ENCODE data around the gene PRKN.

Gene PRKN

GRCh38 chr6:162217811-162218493 is 509.6 kb downstream of the PRKN start:
- TF ChIP-seq EZH2phosphoT487 (IDR thresholded peaks at IDR 0.05; ENCODE audit: low read depth) (no peak), CTCF (IDR thresholded peaks at IDR 0.05; ENCODE audit: low read depth, low read length) (no peak)
- no peaks in the 10 kb centered on the region for H4K20me1 ChIP-seq (ENCODE audit: insufficient read depth, low read length)
- H3K27me3 ChIP-seq (ENCODE audit: low read depth, low read length) = no peaks in the 10 kb centered on the region
- no peak overlapping the region for H3K4me2 ChIP-seq (ENCODE audit: low read length)
- H3K4me3 ChIP-seq (ENCODE audit: low read length) = no peak overlapping the region
- H3K4me1 ChIP-seq (ENCODE audit: low read length) = no peaks in the 10 kb centered on the region
- H3K27ac ChIP-seq (ENCODE audit: low read length) = no peak overlapping the region
- no peak overlapping the region for H2AFZ ChIP-seq (ENCODE audit: low read depth, low read length)
- no peaks in the 10 kb centered on the region for H3K9me3 ChIP-seq (ENCODE audit: insufficient read depth, low read length)
- H3K36me3 ChIP-seq (replicated peaks; ENCODE audit: low read depth, low read length) = no peaks in the 10 kb centered on the region
- H3K9ac ChIP-seq (ENCODE audit: low read length) = no peak overlapping the region
- no peaks in the 10 kb centered on the region for H3K79me2 ChIP-seq (ENCODE audit: low read length)

GRCh38 chr6:162217058-162217457 is 510.5 kb downstream of the PRKN start:
- Histone ChIP-seq H3K36me3 (replicated peaks; ENCODE audit: low read depth, low read length) (no peaks in the 10 kb centered on the region), H3K4me3 (ENCODE audit: low read length) (no peak overlapping the region), H3K9me3 (ENCODE audit: insufficient read depth, low read length) (no peaks in the 10 kb centered on the region), H3K9ac (ENCODE audit: low read length) (no peak overlapping the region), H2AFZ (ENCODE audit: low read depth, low read length) (no peak overlapping the region), H3K4me1 (ENCODE audit: low read length) (no peaks in the 10 kb centered on the region), H3K79me2 (ENCODE audit: low read length) (no peaks in the 10 kb centered on the region), H3K27me3 (ENCODE audit: low read depth, low read length) (no peaks in the 10 kb centered on the region), H3K27ac (ENCODE audit: low read length) (no peak overlapping the region), H4K20me1 (ENCODE audit: insufficient read depth, low read length) (no peaks in the 10 kb centered on the region), H3K4me2 (ENCODE audit: low read length) (no peak overlapping the region)
- TF ChIP-seq EZH2phosphoT487 (IDR thresholded peaks at IDR 0.05; ENCODE audit: low read depth) (no peak), CTCF (IDR thresholded peaks at IDR 0.05; ENCODE audit: low read depth, low read length) (no peak)

GRCh38 chr6:162211777-162212176 is 515.8 kb downstream of the PRKN start:
- H3K27me3 ChIP-seq (ENCODE audit: low read depth, low read length) = no peaks in the 10 kb centered on the region
- no peaks in the 10 kb centered on the region for H3K36me3 ChIP-seq (replicated peaks; ENCODE audit: low read depth, low read length)
- no peaks in the 10 kb centered on the region for H3K4me1 ChIP-seq (ENCODE audit: low read length)
- no peak overlapping the region for H2AFZ ChIP-seq (ENCODE audit: low read depth, low read length)
- no peaks in the 10 kb centered on the region for H3K9me3 ChIP-seq (ENCODE audit: insufficient read depth, low read length)
- H3K4me3 ChIP-seq (ENCODE audit: low read length) = no peak overlapping the region
- TF ChIP-seq EZH2phosphoT487 (IDR thresholded peaks at IDR 0.05; ENCODE audit: low read depth) (no peak), CTCF (IDR thresholded peaks at IDR 0.05; ENCODE audit: low read depth, low read length) (no peak)
- H3K79me2 ChIP-seq (ENCODE audit: low read length) = no peaks in the 10 kb centered on the region
- no peak overlapping the region for H3K27ac ChIP-seq (ENCODE audit: low read length)
- H3K4me2 ChIP-seq (ENCODE audit: low read length) = no peak overlapping the region
- H4K20me1 ChIP-seq (ENCODE audit: insufficient read depth, low read length) = no peaks in the 10 kb centered on the region
- H3K9ac ChIP-seq (ENCODE audit: low read length) = no peak overlapping the region

GRCh38 chr6:162211022-162211421 is 516.5 kb downstream of the PRKN start:
- H3K4me3 ChIP-seq (ENCODE audit: low read length) = no peak overlapping the region
- H3K79me2 ChIP-seq (ENCODE audit: low read length) = no peaks in the 10 kb centered on the region
- no peaks in the 10 kb centered on the region for H4K20me1 ChIP-seq (ENCODE audit: insufficient read depth, low read length)
- no peaks in the 10 kb centered on the region for H3K4me1 ChIP-seq (ENCODE audit: low read length)
- no peak overlapping the region for H3K27ac ChIP-seq (ENCODE audit: low read length)
- no peak overlapping the region for H3K4me2 ChIP-seq (ENCODE audit: low read length)
- no peaks in the 10 kb centered on the region for H3K27me3 ChIP-seq (ENCODE audit: low read depth, low read length)
- no peak overlapping the region for H2AFZ ChIP-seq (ENCODE audit: low read depth, low read length)
- H3K9ac ChIP-seq (ENCODE audit: low read length) = no peak overlapping the region
- TF ChIP-seq CTCF (IDR thresholded peaks at IDR 0.05; ENCODE audit: low read depth, low read length) (no peak), EZH2phosphoT487 (IDR thresholded peaks at IDR 0.05; ENCODE audit: low read depth) (no peak)
- no peaks in the 10 kb centered on the region for H3K9me3 ChIP-seq (ENCODE audit: insufficient read depth, low read length)
- H3K36me3 ChIP-seq (replicated peaks; ENCODE audit: low read depth, low read length) = no peaks in the 10 kb centered on the region

Measured in OCI-LY3 (cell line).